Neural crest cell (in vitro differentiated cells): Measurements from ENCODE around the gene RPLP2. TPM values are rescaled to one million over a fixed set of nuclear protein-coding genes. Genes with fewer than 3 reads are reported as not detected.

Experiments used
- DNase-seq: peaks from one replicate; pipeline ENCODE4 v3.0.0; 2021; ENCODE audit warnings: low read depth, mixed read lengths, low spot score
- H3K27ac Mint-ChIP-seq: one replicate; pipeline ENCODE4 v1.8.0; 2021; ENCODE audit warnings: mild to moderate bottlenecking, mixed read lengths; ENCODE audit not compliant: unreplicated experiment
- H3K27me3 Mint-ChIP-seq: 2 replicates; pipeline ENCODE4 v1.8.0; 2021; ENCODE audit warnings: low read depth, mild to moderate bottlenecking, mixed read lengths
- H3K36me3 Mint-ChIP-seq: 2 replicates; pipeline ENCODE4 v1.8.0; 2021; ENCODE audit warnings: low read depth, mild to moderate bottlenecking, mixed read lengths
- H3K4me1 Mint-ChIP-seq: 2 replicates; pipeline ENCODE4 v1.8.0; 2021; ENCODE audit warnings: mixed read lengths
- H3K4me3 Mint-ChIP-seq: one replicate; pipeline ENCODE4 v1.8.0; 2021; ENCODE audit warnings: mild to moderate bottlenecking, mixed read lengths
- H3K9me3 Mint-ChIP-seq: 2 replicates; pipeline ENCODE4 v1.8.0; 2021; ENCODE audit warnings: mixed read lengths
- CTCF ChIP-seq: fragments of 200-600 bp; sonication (generic); conservative IDR thresholded peaks from 2 replicates; pipeline ENCODE4 v1.5.0; 2021; ENCODE audit warnings: antibody characterized with exemption, mild to moderate bottlenecking
- total RNA-seq: library from RNA; stranded (reverse); gene quantifications from 2 replicates; pipeline ENCODE4 v1.2.1, GENCODE V29; 2021

The RPLP2 gene
- total RNA-seq, 1 donor from 2014 or later, result 1,810 TPM

- no peak for TF ChIP-seq CTCF
- no peaks in the 10 kb centered on the region for H3K27me3 Mint-ChIP-seq
- H3K4me3 Mint-ChIP-seq, result peak overlapping the region; percentile 98
- H3K36me3 Mint-ChIP-seq, result no peaks in the 10 kb centered on the region
- peaks cover 15% of the 10 kb centered on the region for H3K4me1 Mint-ChIP-seq
- H3K9me3 Mint-ChIP-seq, result no peaks in the 10 kb centered on the region
- no peak for DNase-seq
- H3K27ac Mint-ChIP-seq, result no peak overlapping the region
Observed at GRCh38 chr11:796565-797295, 13.0 kb upstream of the RPLP2 start.

DNA sequence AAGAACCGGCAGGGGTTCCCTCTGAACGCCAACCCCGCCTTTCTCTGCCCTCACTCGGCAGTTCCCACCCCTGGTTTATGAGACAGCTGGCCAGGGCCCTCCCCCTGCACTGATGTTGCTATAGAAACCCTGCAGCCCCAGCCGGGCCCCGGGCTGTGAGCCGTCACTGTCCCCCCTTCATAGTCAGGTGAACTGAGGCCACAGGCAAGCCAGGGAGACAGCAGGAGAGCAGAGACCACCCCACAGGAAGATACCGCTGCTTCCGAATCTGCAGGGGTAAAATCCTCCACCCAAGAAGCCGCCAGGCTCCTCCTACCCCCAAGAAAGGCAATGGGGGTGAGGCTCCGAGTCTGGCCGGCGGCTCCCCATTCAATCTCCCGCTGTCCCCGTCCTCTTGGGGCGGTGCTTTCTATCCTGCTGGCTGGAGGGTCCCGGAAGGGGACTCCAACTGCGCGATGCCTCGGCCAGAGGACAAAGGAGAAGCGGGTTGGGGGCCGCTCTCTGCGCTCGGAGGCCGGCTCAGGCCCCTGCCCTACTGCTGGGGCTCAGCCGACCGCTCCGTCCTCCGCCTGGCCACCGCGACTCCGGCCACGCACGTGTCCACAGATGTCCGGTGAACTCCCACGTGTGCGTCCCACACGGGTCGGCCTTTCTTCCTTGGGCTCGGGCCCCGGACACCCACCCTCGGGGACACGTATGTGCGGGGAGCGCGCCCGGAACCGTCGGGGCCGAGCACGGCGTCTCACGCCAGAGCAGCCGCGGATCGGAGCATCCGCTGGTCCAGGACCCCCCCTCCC lies 12.3 kb upstream of the RPLP2 start:
- peak; percentile 61 for DNase-seq
- no peaks in the 10 kb centered on the region for H3K9me3 Mint-ChIP-seq
- peaks cover 15% of the 10 kb centered on the region for H3K4me1 Mint-ChIP-seq
- no peaks in the 10 kb centered on the region for H3K27me3 Mint-ChIP-seq
- H3K36me3 Mint-ChIP-seq, result no peaks in the 10 kb centered on the region
- no peak for TF ChIP-seq CTCF
- H3K4me3 Mint-ChIP-seq, result peak overlapping the region; percentile 98
- H3K27ac Mint-ChIP-seq, result peak overlapping the region; percentile 92

GRCh38 chr11:798093-798713 lies 11.6 kb upstream of the RPLP2 start, which contains the start of gene SLC25A22:
Gene SLC25A22 (minus strand): TSS chr11:798281. CDS start chr11:795006, 3,275 bp downstream.
- TF ChIP-seq CTCF, result peak; percentile 89
- no peaks in the 10 kb centered on the region for H3K36me3 Mint-ChIP-seq
- peak within 1 kb of the TSS; percentile 92 for H3K27ac Mint-ChIP-seq
- H3K9me3 Mint-ChIP-seq, result no peaks in the 10 kb centered on the region
- peaks cover 15% of the 10 kb centered on the region for H3K4me1 Mint-ChIP-seq
- peak within 1 kb of the TSS; percentile 98 for H3K4me3 Mint-ChIP-seq
- H3K27me3 Mint-ChIP-seq, result no peaks in the 10 kb centered on the region
- peak; percentile 89 for DNase-seq

DNA sequence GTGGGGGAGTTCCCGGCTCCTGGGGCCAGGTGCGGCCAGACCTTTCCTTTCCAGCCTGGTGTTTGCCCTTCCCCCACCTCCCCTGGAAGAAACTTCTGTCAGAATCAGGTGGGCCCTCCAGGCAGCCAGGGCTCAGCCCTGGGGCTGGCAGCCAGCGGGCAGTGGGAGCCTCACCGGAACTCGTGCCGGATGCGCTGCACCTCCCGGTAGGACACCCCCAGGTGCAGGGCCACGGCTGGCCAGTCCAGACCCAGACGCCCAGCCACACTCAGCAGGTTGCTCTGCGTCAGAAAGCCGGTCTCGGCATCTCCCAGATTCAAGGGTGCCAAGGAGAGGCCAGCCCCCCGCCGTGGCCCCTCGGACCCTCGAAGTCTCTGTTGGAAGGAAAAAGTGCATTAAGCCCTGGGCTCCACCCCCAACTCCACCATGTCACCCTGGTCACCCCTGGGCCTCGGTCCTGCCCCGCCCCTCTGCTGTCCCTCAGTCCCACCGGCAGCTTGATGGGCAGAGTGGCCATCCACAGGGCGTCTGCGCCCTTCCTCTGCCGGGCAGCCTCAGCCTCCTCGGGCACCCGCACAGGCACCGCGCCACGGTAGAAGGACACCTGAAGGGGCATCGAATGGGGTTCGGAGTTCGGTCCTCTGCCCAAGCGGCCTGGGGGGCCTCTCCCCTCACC lies 10.0 kb upstream of the RPLP2 start:
- H3K4me1 Mint-ChIP-seq, result peaks cover 15% of the 10 kb centered on the region
- H3K36me3 Mint-ChIP-seq, result no peaks in the 10 kb centered on the region
- H3K27ac Mint-ChIP-seq, result no peak overlapping the region
- no peak for DNase-seq
- no peak for TF ChIP-seq CTCF
- H3K9me3 Mint-ChIP-seq, result no peaks in the 10 kb centered on the region
- no peaks in the 10 kb centered on the region for H3K27me3 Mint-ChIP-seq
- H3K4me3 Mint-ChIP-seq, result peak overlapping the region; percentile 41

DNA sequence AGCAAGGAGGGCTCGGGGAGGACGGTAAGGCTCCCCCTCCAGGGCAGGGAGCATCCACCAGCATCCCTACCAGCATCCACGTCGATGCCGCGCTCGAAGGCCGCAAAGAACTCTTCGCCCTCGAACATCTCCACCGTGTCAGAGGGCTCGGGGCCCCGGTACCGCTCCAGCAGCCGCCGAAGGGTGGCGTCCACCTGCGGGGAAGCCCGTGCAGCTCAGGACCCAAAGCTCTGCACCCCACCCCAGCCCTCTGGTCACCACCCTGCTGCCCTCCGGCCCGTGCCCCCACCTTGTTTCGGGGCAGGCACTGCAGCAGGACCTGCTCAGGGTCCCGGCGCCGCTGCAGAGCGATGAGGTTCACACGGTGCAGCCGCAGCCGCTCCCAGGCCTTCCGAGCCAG lies 9.3 kb upstream of the RPLP2 start:
- no peaks in the 10 kb centered on the region for H3K36me3 Mint-ChIP-seq
- TF ChIP-seq CTCF, result no peak
- H3K4me3 Mint-ChIP-seq, result peak overlapping the region; percentile 41
- H3K4me1 Mint-ChIP-seq, result peaks cover 15% of the 10 kb centered on the region
- no peaks in the 10 kb centered on the region for H3K9me3 Mint-ChIP-seq
- H3K27me3 Mint-ChIP-seq, result no peaks in the 10 kb centered on the region
- no peak for DNase-seq
- no peak overlapping the region for H3K27ac Mint-ChIP-seq
